HCT116 (cell line): ENCODE data around the gene GATAD2A.

ENCODE experiments used
- EGR1 ChIP-seq: IDR thresholded peaks from 2 replicates; pipeline ENCODE4 v1.6.1; 2012; ENCODE audit warnings: low read depth
- POLR2A ChIP-seq: IDR thresholded peaks from 2 replicates; pipeline ENCODE4 v1.7.0; 2011; ENCODE audit warnings: borderline replicate concordance; ENCODE audit not compliant: insufficient read depth, insufficient read length; ENCODE audit errors: extremely low read depth
- POLR2AphosphoS5 ChIP-seq: IDR thresholded peaks from 2 replicates; pipeline ENCODE4 v1.6.1; 2011; ENCODE audit warnings: mild to moderate bottlenecking, low read depth, low read length, moderate library complexity
- RAD21 ChIP-seq: IDR thresholded peaks from 2 replicates; pipeline ENCODE4 v1.6.1; 2012; ENCODE audit warnings: low read depth, mild to moderate bottlenecking
- TCF7L2 ChIP-seq: IDR thresholded peaks from 2 replicates; pipeline ENCODE4 v1.7.0; 2011; ENCODE audit warnings: borderline replicate concordance, inconsistent platforms; ENCODE audit not compliant: insufficient read depth, insufficient read length; ENCODE audit errors: extremely low read depth
- TF ChIP-seq, protein P1 (sequence below), 3 experiments: fragments of 200-600 bp in 1 of 3; sonication (generic) in 1 of 3; IDR thresholded peaks in 2 of 3; conservative IDR thresholded peaks in 1 of 3; 2 replicates each; pipeline ENCODE4 v1.5.1; 2012 to 2017; ENCODE audit warnings: low read depth in 2 of 3, low read length in 2 of 3, antibody characterized with exemption in 1 of 3, borderline replicate concordance in 1 of 3, control low read depth in 1 of 3, mild to moderate bottlenecking in 1 of 3, mixed read lengths in 1 of 3, mixed run types in 1 of 3, moderate library complexity in 1 of 3; ENCODE audit not compliant: insufficient read depth in 1 of 3
- TF ChIP-seq, protein P2 (sequence below): IDR thresholded peaks from 2 replicates; pipeline ENCODE4 v1.6.1; 2011; ENCODE audit warnings: mild to moderate bottlenecking, low read length, moderate library complexity; ENCODE audit not compliant: insufficient replicate concordance; ENCODE audit errors: extremely low read depth
- TF ChIP-seq, protein P3 (sequence below): IDR thresholded peaks from 2 replicates; pipeline ENCODE4 v1.6.1; 2012; ENCODE audit warnings: low read depth

DNA sequence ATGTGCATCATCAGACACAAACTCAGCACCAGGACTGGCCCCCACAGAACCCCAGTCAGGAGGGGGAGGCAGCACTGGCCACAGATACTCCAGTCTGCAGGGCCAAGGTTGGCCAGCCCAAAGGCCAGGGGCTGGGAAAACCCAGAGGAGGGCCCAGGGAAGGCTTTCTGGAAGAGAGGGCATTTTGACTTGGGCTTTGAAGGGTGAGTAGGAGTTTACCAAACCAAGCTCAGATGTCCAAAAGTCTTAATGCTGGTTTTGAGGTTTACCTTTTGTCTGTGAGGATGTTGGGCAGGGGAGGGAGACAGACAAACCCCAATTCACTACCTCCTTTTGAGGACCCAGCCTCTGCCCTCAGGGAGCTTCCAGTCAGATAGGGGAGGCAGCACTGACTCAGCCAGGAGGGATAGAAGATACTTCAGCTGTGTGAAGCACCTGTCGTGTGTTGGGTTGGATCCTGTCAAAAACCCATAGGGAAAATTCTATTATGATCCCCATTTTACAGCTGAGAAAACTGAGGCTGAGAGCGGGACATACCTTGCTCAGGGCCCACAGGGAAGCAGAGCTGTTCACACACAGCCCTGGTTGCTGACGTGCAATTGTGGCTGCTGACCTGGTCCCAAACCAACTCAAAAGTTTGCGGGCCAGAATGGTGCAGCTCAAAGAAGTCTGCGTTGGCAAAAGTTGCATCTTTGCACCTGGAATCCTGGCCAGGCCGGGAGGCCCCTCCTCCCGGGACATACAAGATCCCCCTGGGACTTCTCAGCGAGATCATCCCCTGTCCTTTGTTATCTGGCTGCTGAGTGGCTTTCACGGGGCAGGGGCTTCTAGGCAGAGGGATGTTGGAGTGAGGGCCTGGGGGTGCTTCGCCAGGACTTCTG is 145.7 kb downstream of the GATAD2A start:
- no peak for TF ChIP-seq EGR1
- TF ChIP-seq, protein P1, sequence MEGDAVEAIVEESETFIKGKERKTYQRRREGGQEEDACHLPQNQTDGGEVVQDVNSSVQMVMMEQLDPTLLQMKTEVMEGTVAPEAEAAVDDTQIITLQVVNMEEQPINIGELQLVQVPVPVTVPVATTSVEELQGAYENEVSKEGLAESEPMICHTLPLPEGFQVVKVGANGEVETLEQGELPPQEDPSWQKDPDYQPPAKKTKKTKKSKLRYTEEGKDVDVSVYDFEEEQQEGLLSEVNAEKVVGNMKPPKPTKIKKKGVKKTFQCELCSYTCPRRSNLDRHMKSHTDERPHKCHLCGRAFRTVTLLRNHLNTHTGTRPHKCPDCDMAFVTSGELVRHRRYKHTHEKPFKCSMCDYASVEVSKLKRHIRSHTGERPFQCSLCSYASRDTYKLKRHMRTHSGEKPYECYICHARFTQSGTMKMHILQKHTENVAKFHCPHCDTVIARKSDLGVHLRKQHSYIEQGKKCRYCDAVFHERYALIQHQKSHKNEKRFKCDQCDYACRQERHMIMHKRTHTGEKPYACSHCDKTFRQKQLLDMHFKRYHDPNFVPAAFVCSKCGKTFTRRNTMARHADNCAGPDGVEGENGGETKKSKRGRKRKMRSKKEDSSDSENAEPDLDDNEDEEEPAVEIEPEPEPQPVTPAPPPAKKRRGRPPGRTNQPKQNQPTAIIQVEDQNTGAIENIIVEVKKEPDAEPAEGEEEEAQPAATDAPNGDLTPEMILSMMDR (IDR thresholded peaks at IDR 0.05 in 2 of 3, conservative IDR thresholded peaks at IDR 0.05 in 1 of 3; ENCODE audit: borderline replicate concordance in 1 of 3, insufficient read depth in 1 of 3, low read depth in 2 of 3, low read length in 2 of 3) = no peak
- TF ChIP-seq POLR2AphosphoS5 = no peak
- TF ChIP-seq, protein P2, sequence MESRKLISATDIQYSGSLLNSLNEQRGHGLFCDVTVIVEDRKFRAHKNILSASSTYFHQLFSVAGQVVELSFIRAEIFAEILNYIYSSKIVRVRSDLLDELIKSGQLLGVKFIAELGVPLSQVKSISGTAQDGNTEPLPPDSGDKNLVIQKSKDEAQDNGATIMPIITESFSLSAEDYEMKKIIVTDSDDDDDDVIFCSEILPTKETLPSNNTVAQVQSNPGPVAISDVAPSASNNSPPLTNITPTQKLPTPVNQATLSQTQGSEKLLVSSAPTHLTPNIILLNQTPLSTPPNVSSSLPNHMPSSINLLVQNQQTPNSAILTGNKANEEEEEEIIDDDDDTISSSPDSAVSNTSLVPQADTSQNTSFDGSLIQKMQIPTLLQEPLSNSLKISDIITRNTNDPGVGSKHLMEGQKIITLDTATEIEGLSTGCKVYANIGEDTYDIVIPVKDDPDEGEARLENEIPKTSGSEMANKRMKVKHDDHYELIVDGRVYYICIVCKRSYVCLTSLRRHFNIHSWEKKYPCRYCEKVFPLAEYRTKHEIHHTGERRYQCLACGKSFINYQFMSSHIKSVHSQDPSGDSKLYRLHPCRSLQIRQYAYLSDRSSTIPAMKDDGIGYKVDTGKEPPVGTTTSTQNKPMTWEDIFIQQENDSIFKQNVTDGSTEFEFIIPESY = no peak
- no peak for TF ChIP-seq TCF7L2
- no peak for TF ChIP-seq POLR2A
- TF ChIP-seq, protein P3, sequence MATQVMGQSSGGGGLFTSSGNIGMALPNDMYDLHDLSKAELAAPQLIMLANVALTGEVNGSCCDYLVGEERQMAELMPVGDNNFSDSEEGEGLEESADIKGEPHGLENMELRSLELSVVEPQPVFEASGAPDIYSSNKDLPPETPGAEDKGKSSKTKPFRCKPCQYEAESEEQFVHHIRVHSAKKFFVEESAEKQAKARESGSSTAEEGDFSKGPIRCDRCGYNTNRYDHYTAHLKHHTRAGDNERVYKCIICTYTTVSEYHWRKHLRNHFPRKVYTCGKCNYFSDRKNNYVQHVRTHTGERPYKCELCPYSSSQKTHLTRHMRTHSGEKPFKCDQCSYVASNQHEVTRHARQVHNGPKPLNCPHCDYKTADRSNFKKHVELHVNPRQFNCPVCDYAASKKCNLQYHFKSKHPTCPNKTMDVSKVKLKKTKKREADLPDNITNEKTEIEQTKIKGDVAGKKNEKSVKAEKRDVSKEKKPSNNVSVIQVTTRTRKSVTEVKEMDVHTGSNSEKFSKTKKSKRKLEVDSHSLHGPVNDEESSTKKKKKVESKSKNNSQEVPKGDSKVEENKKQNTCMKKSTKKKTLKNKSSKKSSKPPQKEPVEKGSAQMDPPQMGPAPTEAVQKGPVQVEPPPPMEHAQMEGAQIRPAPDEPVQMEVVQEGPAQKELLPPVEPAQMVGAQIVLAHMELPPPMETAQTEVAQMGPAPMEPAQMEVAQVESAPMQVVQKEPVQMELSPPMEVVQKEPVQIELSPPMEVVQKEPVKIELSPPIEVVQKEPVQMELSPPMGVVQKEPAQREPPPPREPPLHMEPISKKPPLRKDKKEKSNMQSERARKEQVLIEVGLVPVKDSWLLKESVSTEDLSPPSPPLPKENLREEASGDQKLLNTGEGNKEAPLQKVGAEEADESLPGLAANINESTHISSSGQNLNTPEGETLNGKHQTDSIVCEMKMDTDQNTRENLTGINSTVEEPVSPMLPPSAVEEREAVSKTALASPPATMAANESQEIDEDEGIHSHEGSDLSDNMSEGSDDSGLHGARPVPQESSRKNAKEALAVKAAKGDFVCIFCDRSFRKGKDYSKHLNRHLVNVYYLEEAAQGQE = no peak
- no peak for TF ChIP-seq RAD21
